Upper lobe of right lung (tissue), 1 donor: Measurements from ENCODE around the gene PPM1F. TPM values are rescaled to one million over a fixed set of nuclear protein-coding genes. Genes with fewer than 3 reads are reported as not detected.

Source experiments
- ATAC-seq: fragments of 200-7000 bp; cut with Tn5 transposase; one replicate; pipeline ENCODE4 v1.9.1; 2020; ENCODE audit warnings: mild to moderate bottlenecking, moderate library complexity
- DNase-seq: peaks from one replicate; pipeline ENCODE4 v3.0.0-alpha.2; 2020
- H3K27ac ChIP-seq: fragments of 200-600 bp; one replicate; pipeline ENCODE4 v1.8.0; 2022
- H3K27me3 ChIP-seq: fragments of 200-600 bp; one replicate; pipeline ENCODE4 v1.8.0; 2022; ENCODE audit warnings: mild to moderate bottlenecking
- H3K36me3 ChIP-seq: fragments of 200-600 bp; one replicate; pipeline ENCODE4 v1.8.0; 2022
- H3K4me1 ChIP-seq: fragments of 200-600 bp; one replicate; pipeline ENCODE4 v1.8.0; 2022
- H3K4me3 ChIP-seq: fragments of 200-600 bp; one replicate; pipeline ENCODE4 v1.8.0; 2022; ENCODE audit warnings: mild to moderate bottlenecking
- H3K9me3 ChIP-seq: fragments of 200-600 bp; one replicate; pipeline ENCODE4 v1.8.0; 2022
- intact Hi-C: fragments of 100-400 bp; cut with DNase I; formaldehyde crosslinking; loops from one replicate; pipeline ENCODE4 v1.11.0; 2022
- total RNA-seq: library from RNA; stranded (reverse); fragmentation: NEBNext Ultra II Directional; extraction: Animal tissue kit (Norgen Biotek cat#: 25700); gene quantifications from one replicate; pipeline ENCODE4 v1.2.1, GENCODE V29; 2021
- TF ChIP-seq, protein P1 (sequence below): fragments of 200-600 bp; IDR thresholded peaks from one replicate; pipeline ENCODE4 v1.8.0; 2022; ENCODE audit warnings: antibody characterized with exemption
- donor health status: DM: no; HTN: yes; CAD: no; lungs with severe emphysema.

The PPM1F gene
- total RNA-seq, 1 donor from 2014 or later = 51.2 TPM

- Histone ChIP-seq H3K36me3 (peaks cover 63% of the 10 kb centered on the region), H3K27me3 (no peaks in the 10 kb centered on the region), H3K4me3 (no peak overlapping the region), H3K27ac (no peak overlapping the region), H3K4me1 (no peaks in the 10 kb centered on the region), H3K9me3 (no peaks in the 10 kb centered on the region)
- no peak for ATAC-seq
- intact Hi-C loops = no loop called here
- DNase-seq = no peak
- TF ChIP-seq, protein P1, sequence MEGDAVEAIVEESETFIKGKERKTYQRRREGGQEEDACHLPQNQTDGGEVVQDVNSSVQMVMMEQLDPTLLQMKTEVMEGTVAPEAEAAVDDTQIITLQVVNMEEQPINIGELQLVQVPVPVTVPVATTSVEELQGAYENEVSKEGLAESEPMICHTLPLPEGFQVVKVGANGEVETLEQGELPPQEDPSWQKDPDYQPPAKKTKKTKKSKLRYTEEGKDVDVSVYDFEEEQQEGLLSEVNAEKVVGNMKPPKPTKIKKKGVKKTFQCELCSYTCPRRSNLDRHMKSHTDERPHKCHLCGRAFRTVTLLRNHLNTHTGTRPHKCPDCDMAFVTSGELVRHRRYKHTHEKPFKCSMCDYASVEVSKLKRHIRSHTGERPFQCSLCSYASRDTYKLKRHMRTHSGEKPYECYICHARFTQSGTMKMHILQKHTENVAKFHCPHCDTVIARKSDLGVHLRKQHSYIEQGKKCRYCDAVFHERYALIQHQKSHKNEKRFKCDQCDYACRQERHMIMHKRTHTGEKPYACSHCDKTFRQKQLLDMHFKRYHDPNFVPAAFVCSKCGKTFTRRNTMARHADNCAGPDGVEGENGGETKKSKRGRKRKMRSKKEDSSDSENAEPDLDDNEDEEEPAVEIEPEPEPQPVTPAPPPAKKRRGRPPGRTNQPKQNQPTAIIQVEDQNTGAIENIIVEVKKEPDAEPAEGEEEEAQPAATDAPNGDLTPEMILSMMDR = no peak
Observed at GRCh38 chr22:21961127-21961867, 8.6 kb upstream of the PPM1F start.

DNA sequence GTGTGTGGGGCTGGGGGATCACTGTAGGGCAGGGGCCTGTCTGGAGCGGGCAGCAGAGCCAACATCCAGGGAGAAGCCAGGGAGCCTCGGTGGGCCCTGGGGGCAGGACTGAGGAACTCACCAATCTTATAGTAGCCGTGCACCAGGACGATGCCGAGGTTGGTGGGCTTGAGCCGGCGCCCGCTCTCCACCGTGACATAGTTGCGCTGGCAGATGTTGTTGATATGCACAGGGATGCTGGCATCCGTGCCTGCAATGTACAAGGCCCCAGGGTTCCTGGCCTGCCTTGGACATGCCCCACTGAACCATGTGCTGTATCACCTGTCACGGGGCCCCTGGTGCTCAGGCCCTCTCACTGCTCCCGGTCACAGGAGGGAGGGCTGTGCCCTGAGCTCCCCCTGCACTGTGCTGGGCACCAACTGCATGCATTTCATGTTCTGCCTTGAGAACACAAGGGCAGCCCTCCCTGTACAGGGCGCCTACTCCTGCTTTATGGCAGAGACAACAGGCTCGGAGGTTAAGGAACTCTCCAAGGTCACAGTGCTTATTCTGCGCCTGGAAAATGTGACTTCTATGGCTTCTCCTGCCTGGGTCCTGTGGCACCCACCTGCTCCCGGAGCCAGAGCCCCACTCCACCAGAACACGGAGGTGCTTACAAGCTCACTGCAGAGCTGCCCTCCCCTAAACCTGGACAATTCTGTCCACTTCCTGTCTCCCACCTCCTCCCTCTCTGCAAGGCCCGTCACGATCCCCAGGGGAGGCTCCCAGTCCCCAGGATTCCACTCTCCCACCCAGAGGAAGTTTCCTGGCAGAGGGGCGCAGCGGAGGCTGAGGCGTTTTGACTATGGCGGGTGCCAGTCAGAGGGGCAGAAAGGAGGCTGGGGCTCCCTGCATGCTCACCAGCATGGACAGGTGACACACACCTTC, 7.8 kb upstream of the PPM1F start:
- TF ChIP-seq, protein P1 = no peak
- Histone ChIP-seq H3K4me1 (no peaks in the 10 kb centered on the region), H3K36me3 (peaks cover 55% of the 10 kb centered on the region), H3K27me3 (no peaks in the 10 kb centered on the region), H3K27ac (no peak overlapping the region), H3K9me3 (no peaks in the 10 kb centered on the region), H3K4me3 (no peak overlapping the region)
- intact Hi-C loops = no loop called here
- no peak for DNase-seq
- ATAC-seq = no peak

GRCh38 chr22:21959274-21960074, 6.8 kb upstream of the PPM1F start:
- Histone ChIP-seq H3K27me3 (no peaks in the 10 kb centered on the region), H3K4me3 (no peak overlapping the region), H3K27ac (no peak overlapping the region), H3K9me3 (no peaks in the 10 kb centered on the region), H3K4me1 (no peaks in the 10 kb centered on the region), H3K36me3 (peaks cover 45% of the 10 kb centered on the region)
- no peak for ATAC-seq
- TF ChIP-seq, protein P1 = no peak
- DNase-seq = no peak
- intact Hi-C loops = no loop called here

GRCh38 chr22:21958360-21959273, 6.0 kb upstream of the PPM1F start:
- intact Hi-C loops = no loop called here
- Histone ChIP-seq H3K36me3 (peaks cover 37% of the 10 kb centered on the region), H3K9me3 (no peaks in the 10 kb centered on the region), H3K4me1 (no peaks in the 10 kb centered on the region), H3K27me3 (no peaks in the 10 kb centered on the region), H3K4me3 (no peak overlapping the region), H3K27ac (no peak overlapping the region)
- ATAC-seq (no peak), DNase-seq (no peak)
- TF ChIP-seq, protein P1 = no peak
